MCF 10A (cell line): ENCODE results near the gene PLEK. TPM values are rescaled to one million over a fixed set of nuclear protein-coding genes. Genes with fewer than 3 reads are reported as not detected.

Experiments used
- BruUV-seq: library from RNA; stranded (reverse); fragments of 400-500 nt; replicated peaks from 2 replicates; lab custom pipeline; 2021; lab: Mats Ljungman, UMichigan
- CTCF ChIA-PET: fragments of 300-600 bp; sonication (Branson Sonifier 250); formaldehyde crosslinking; extraction: SDS; loops from one replicate; lab custom pipeline; 2021; ENCODE audit warnings: antibody characterized with exemption, inconsistent platforms; lab: Yijun Ruan, JAX
- POLR2A ChIA-PET: fragments of 300-600, 350-650 bp; sonication (Branson Sonifier 250); formaldehyde crosslinking; extraction: SDS; loops from one replicate; lab custom pipeline; 2020; ENCODE audit warnings: antibody characterized with exemption, inconsistent platforms; lab: Yijun Ruan, JAX
- DNase-seq: peaks from one replicate; pipeline ENCODE4 v3.0.0-alpha.2; 2018; ENCODE audit not compliant: unreplicated experiment
- H3K27ac Mint-ChIP-seq: one replicate; pipeline ENCODE4 v1.8.0; 2022; ENCODE audit warnings: mild to moderate bottlenecking, low read depth, mixed read lengths; ENCODE audit not compliant: unreplicated experiment
- H3K27me3 Mint-ChIP-seq: one replicate; pipeline ENCODE4 v1.8.0; 2022; ENCODE audit warnings: mixed read lengths; ENCODE audit not compliant: insufficient read depth, unreplicated experiment
- H3K36me3 Mint-ChIP-seq: one replicate; pipeline ENCODE4 v1.8.0; 2022; ENCODE audit warnings: mild to moderate bottlenecking, moderate library complexity, mixed read lengths; ENCODE audit not compliant: insufficient read depth, unreplicated experiment
- H3K4me1 Mint-ChIP-seq: one replicate; pipeline ENCODE4 v1.8.0; 2022; ENCODE audit warnings: mixed read lengths; ENCODE audit not compliant: insufficient read depth, unreplicated experiment
- H3K4me3 Mint-ChIP-seq: one replicate; pipeline ENCODE4 v1.8.0; 2022; ENCODE audit warnings: mild to moderate bottlenecking, moderate library complexity, mixed read lengths; ENCODE audit not compliant: unreplicated experiment
- H3K9me3 Mint-ChIP-seq: one replicate; pipeline ENCODE4 v1.8.0; 2022; ENCODE audit warnings: mixed read lengths; ENCODE audit not compliant: unreplicated experiment
- CTCF ChIP-seq: fragments of 200-600 bp; IDR thresholded peaks from one replicate; pipeline ENCODE4 v1.8.0; 2022; ENCODE audit warnings: antibody characterized with exemption, mild to moderate bottlenecking; ENCODE audit not compliant: unreplicated experiment
- intact Hi-C: fragments of 100-400 bp; cut with micrococcal nuclease; formaldehyde crosslinking; loops from 2 replicates; pipeline ENCODE4 v1.14.1; 2022
- total RNA-seq: library from RNA; stranded (reverse); gene quantifications from 2 replicates; pipeline ENCODE4 v1.2.3, GENCODE V29; 2022

The PLEK gene
- total RNA-seq, 1 experiment from 2014 or later, result not detected

- Mint-ChIP-seq H3K27me3 (no peaks in the 10 kb centered on the region), H3K4me1 (no peaks in the 10 kb centered on the region), H3K9me3 (no peaks in the 10 kb centered on the region), H3K36me3 (no peaks in the 10 kb centered on the region), H3K27ac (no peak overlapping the region), H3K4me3 (no peak overlapping the region)
- intact Hi-C loops, result no loop called here
- DNase-seq, result no peak
- ChIA-PET CTCF (interaction anchor here (0.6 to 3.2 kb wide), 3 partner anchors 10 to 320 kb away, joined by 3 to 24 read pairs (median 5); no protein-coding TSS in a partner anchor), POLR2A (no interaction called here)
- TF ChIP-seq CTCF, result no peak
- BruUV-seq, result no TSS peak
These were observed 66.4 kb downstream of the PLEK start for GRCh38 chr2:68431316-68431972.

GRCh38 chr2:68432696-68433658 is 67.9 kb downstream of the PLEK start:
- no peaks in the 10 kb centered on the region for H3K9me3 Mint-ChIP-seq
- ChIA-PET POLR2A (no interaction called here), CTCF (interaction anchor here (0.6 to 3.2 kb wide), 3 partner anchors 8 to 106 kb away, joined by 3 to 24 read pairs (median 3); no protein-coding TSS in a partner anchor)
- H3K27ac Mint-ChIP-seq, result no peak overlapping the region
- H3K27me3 Mint-ChIP-seq, result no peaks in the 10 kb centered on the region
- H3K36me3 Mint-ChIP-seq, result no peaks in the 10 kb centered on the region
- no TSS peak for BruUV-seq
- intact Hi-C loops, result no loop called here
- no peak for DNase-seq
- H3K4me3 Mint-ChIP-seq, result no peak overlapping the region
- H3K4me1 Mint-ChIP-seq, result no peaks in the 10 kb centered on the region
- no peak for TF ChIP-seq CTCF

- intact Hi-C loops, result no loop called here
- Mint-ChIP-seq H3K36me3 (no peaks in the 10 kb centered on the region), H3K27me3 (no peaks in the 10 kb centered on the region), H3K4me3 (no peak overlapping the region), H3K27ac (no peak overlapping the region), H3K9me3 (no peaks in the 10 kb centered on the region), H3K4me1 (no peaks in the 10 kb centered on the region)
- POLR2A ChIA-PET, result no interaction called here
- no TSS peak for BruUV-seq
- no peak for TF ChIP-seq CTCF
- CTCF ChIA-PET, result no interaction called here
- DNase-seq, result no peak
These were observed 69.9 kb downstream of the PLEK start for GRCh38 chr2:68434981-68435380.

- BruUV-seq, result no TSS peak
- Mint-ChIP-seq H3K4me3 (no peak overlapping the region), H3K9me3 (no peaks in the 10 kb centered on the region), H3K4me1 (no peaks in the 10 kb centered on the region), H3K27ac (no peak overlapping the region), H3K27me3 (no peaks in the 10 kb centered on the region), H3K36me3 (no peaks in the 10 kb centered on the region)
- ChIA-PET POLR2A (no interaction called here), CTCF (no interaction called here)
- no peak for DNase-seq
- no peak for TF ChIP-seq CTCF
- intact Hi-C loops, result no loop called here
These were observed 70.5 kb downstream of the PLEK start for GRCh38 chr2:68435615-68436014.
